Mammary epithelial cell (primary cell): ENCODE measurements around the gene ACO2.

Experiments used
- CTCF ChIP-seq, 2 donors: IDR thresholded peaks in 1 of 2; conservative IDR thresholded peaks in 1 of 2; 2 replicates each; pipeline ENCODE4 v1.5.1; 2011 to 2012; ENCODE audit warnings: inconsistent platforms in 2 of 2, low read length in 2 of 2, mild to moderate bottlenecking in 2 of 2, control low read depth in 1 of 2, low read depth in 1 of 2; ENCODE audit not compliant: insufficient read depth in 1 of 2; ENCODE audit errors: extremely low read depth in 1 of 2
- EZH2 ChIP-seq: IDR thresholded peaks from 2 replicates; pipeline ENCODE4 v1.6.1; 2012; ENCODE audit warnings: low read length, inconsistent platforms, borderline replicate concordance

GRCh38 chr22:41541484-41541883 lies 72.6 kb downstream of the ACO2 start:
- TF ChIP-seq CTCF (conservative IDR thresholded peaks at IDR 0.05 in 1 of 2, IDR thresholded peaks at IDR 0.05 in 1 of 2; ENCODE audit: extremely low read depth in 1 of 2, insufficient read depth in 1 of 2, low read depth in 1 of 2, low read length in 2 of 2) (no peak), EZH2 (no peak)
